Astrocyte (in vitro differentiated cells and primary cell): ENCODE data around the gene TBCB. TPM values are rescaled to one million over a fixed set of nuclear protein-coding genes. Genes with fewer than 3 reads are reported as not detected.

Experiments used
- DNase-seq: peaks from one replicate; pipeline ENCODE4 v3.0.0-alpha.2; 2010; ENCODE audit warnings: low read depth
- FAIRE-seq: peaks from 2 replicates; lab custom pipeline; 2011; peaks lifted over from hg19 to GRCh38; lab: Jason Lieb, UNC
- H2AFZ ChIP-seq: 2 replicates; pipeline ENCODE4 v1.6.0; 2012; ENCODE audit warnings: low read depth, low read length, inconsistent platforms
- H3K27ac ChIP-seq: 2 replicates; pipeline ENCODE4 v1.5.1; 2011; ENCODE audit warnings: low read depth, low read length, inconsistent platforms
- H3K27me3 ChIP-seq: 2 replicates; pipeline ENCODE4 v1.6.0; 2011; ENCODE audit warnings: low read length, inconsistent platforms; ENCODE audit not compliant: insufficient read depth
- H3K36me3 ChIP-seq: 2 replicates; pipeline ENCODE4 v1.5.1; 2011; ENCODE audit warnings: low read length, inconsistent platforms; ENCODE audit not compliant: insufficient read depth
- H3K4me1 ChIP-seq: 2 replicates; pipeline ENCODE4 v1.5.1; 2011; ENCODE audit warnings: low read length, inconsistent platforms; ENCODE audit not compliant: insufficient read depth
- H3K4me2 ChIP-seq: 2 replicates; pipeline ENCODE4 v1.6.0; 2012; ENCODE audit warnings: low read length, inconsistent platforms
- H3K4me3 ChIP-seq: 2 replicates; pipeline ENCODE4 v1.5.1; 2011; ENCODE audit warnings: low read depth, mild to moderate bottlenecking, low read length, inconsistent platforms; ENCODE audit not compliant: insufficient read depth
- H3K79me2 ChIP-seq: 2 replicates; pipeline ENCODE4 v1.6.0; 2012; ENCODE audit warnings: mild to moderate bottlenecking, low read length, inconsistent platforms; ENCODE audit not compliant: insufficient read depth
- H3K9ac ChIP-seq: 2 replicates; pipeline ENCODE4 v1.6.0; 2012; ENCODE audit warnings: mild to moderate bottlenecking, low read length, inconsistent platforms
- H3K9me3 ChIP-seq: 2 replicates; pipeline ENCODE4 v1.5.1; 2012; ENCODE audit warnings: low read depth, mild to moderate bottlenecking, low read length, inconsistent platforms; ENCODE audit not compliant: insufficient read depth
- H4K20me1 ChIP-seq: 2 replicates; pipeline ENCODE4 v1.6.0; 2012; ENCODE audit warnings: low read length, inconsistent platforms; ENCODE audit not compliant: insufficient read depth
- H3K27ac Mint-ChIP-seq: one replicate; pipeline ENCODE4 v1.8.0; 2021; ENCODE audit warnings: mild to moderate bottlenecking, mixed read lengths; ENCODE audit not compliant: unreplicated experiment
- H3K27me3 Mint-ChIP-seq: one replicate; pipeline ENCODE4 v1.8.0; 2021; ENCODE audit warnings: low read depth, mixed read lengths; ENCODE audit not compliant: unreplicated experiment
- H3K36me3 Mint-ChIP-seq: one replicate; pipeline ENCODE4 v1.8.0; 2021; ENCODE audit warnings: low read depth, mixed read lengths; ENCODE audit not compliant: unreplicated experiment
- H3K4me1 Mint-ChIP-seq: one replicate; pipeline ENCODE4 v1.8.0; 2021; ENCODE audit warnings: low read depth, mixed read lengths; ENCODE audit not compliant: unreplicated experiment
- H3K4me3 Mint-ChIP-seq: one replicate; pipeline ENCODE4 v1.8.0; 2021; ENCODE audit warnings: mild to moderate bottlenecking, moderate library complexity, mixed read lengths; ENCODE audit not compliant: unreplicated experiment
- H3K9me3 Mint-ChIP-seq: one replicate; pipeline ENCODE4 v1.8.0; 2021; ENCODE audit warnings: mild to moderate bottlenecking, mixed read lengths; ENCODE audit not compliant: unreplicated experiment
- EZH2 ChIP-seq: IDR thresholded peaks from 2 replicates; pipeline ENCODE4 v1.6.1; 2012; ENCODE audit warnings: mild to moderate bottlenecking, low read length, inconsistent platforms; ENCODE audit not compliant: insufficient read depth
- total RNA-seq: library from RNA; stranded (reverse); gene quantifications from 2 replicates; pipeline ENCODE4 v1.2.1, GENCODE V29; 2021
- TF ChIP-seq, protein P1 (sequence below): IDR thresholded peaks from 2 replicates; pipeline ENCODE4 v1.5.1; 2011; ENCODE audit warnings: low read depth, mild to moderate bottlenecking, inconsistent platforms, low read length, moderate library complexity; ENCODE audit not compliant: insufficient read depth

Gene TBCB
- total RNA-seq, 1 donor from 2014 or later = 244 TPM

DNA sequence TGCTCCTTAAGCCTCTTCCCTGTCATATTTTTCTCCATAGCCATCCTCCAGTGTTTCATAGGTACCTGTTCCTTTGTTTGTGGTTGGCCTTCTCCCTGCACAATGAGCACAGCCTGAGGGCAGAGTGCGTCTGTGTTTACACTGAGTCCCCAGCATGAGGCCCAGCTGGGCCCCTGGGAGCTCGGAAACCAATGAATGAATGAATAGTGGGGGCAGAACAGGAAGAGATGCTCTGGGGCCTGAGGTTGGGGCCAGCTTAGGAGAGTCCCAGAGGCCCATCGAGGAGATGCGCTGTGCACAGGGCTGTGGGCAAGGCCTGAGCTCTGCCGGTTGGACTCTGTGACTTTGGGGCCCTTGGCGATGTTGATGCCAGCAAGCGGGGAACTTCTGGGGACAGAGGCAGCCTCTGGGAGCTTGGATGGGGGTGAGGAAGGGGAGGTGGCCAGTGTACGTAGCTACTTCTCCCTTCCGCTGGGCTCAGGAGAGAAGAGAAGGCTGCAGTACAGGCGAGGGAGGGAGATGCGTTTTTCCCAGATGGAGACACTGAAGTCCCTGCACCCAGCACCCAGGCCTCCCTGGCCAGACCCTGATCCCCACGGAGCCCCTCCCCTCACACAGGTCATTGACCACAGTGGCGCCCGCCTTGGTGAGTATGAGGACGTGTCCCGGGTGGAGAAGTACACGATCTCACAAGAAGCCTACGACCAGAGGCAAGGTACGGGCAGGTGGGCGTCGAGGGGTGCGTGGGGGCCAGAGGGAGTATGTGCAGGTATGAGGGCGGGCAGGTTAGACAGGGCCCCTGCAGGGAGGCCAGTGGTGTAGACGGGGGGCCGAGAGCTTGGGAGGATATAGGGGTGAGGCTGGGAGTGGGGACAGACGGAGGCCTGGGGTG lies 5.1 kb downstream of the TBCB start:
- Mint-ChIP-seq H3K27ac (no peak overlapping the region), H3K4me3 (no peak overlapping the region), H3K9me3 (no peaks in the 10 kb centered on the region), H3K36me3 (peaks cover 20% of the 10 kb centered on the region), H3K27me3 (no peaks in the 10 kb centered on the region), H3K4me1 (peaks cover 8% of the 10 kb centered on the region)
- H3K9me3 ChIP-seq = no peaks in the 10 kb centered on the region
- no peaks in the 10 kb centered on the region for H3K27me3 ChIP-seq
- peaks cover 7% of the 10 kb centered on the region for H3K4me1 ChIP-seq
- DNase-seq (no peak), FAIRE-seq (no peak)
- no peak overlapping the region for H2AFZ ChIP-seq
- peaks cover 31% of the 10 kb centered on the region for H3K79me2 ChIP-seq
- H3K27ac ChIP-seq = no peak overlapping the region
- H4K20me1 ChIP-seq = peaks cover 31% of the 10 kb centered on the region
- H3K9ac ChIP-seq = no peak overlapping the region
- H3K4me3 ChIP-seq = no peak overlapping the region
- no peak overlapping the region for H3K4me2 ChIP-seq
- TF ChIP-seq, protein P1, sequence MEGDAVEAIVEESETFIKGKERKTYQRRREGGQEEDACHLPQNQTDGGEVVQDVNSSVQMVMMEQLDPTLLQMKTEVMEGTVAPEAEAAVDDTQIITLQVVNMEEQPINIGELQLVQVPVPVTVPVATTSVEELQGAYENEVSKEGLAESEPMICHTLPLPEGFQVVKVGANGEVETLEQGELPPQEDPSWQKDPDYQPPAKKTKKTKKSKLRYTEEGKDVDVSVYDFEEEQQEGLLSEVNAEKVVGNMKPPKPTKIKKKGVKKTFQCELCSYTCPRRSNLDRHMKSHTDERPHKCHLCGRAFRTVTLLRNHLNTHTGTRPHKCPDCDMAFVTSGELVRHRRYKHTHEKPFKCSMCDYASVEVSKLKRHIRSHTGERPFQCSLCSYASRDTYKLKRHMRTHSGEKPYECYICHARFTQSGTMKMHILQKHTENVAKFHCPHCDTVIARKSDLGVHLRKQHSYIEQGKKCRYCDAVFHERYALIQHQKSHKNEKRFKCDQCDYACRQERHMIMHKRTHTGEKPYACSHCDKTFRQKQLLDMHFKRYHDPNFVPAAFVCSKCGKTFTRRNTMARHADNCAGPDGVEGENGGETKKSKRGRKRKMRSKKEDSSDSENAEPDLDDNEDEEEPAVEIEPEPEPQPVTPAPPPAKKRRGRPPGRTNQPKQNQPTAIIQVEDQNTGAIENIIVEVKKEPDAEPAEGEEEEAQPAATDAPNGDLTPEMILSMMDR = no peak
- TF ChIP-seq EZH2 = no peak
- H3K36me3 ChIP-seq = peaks cover 19% of the 10 kb centered on the region

DNA sequence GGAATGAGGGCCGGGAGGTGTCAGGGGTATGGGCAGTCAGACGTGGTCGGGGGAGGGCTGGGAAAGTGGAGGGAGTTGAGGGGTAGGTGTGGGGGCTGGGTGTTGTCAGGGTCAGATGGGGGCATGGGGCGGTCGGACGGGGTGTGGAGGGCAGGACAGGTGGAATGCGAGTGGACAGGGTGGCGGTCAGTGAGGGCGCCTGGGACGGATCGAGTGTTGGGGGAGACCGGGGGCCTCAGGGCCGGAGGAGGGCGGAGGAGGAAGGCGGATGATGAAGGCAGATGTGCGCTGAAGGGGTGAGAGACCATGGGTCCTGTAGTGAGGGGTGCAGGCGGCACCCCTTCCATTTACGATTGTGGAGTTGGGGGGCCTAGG lies 5.7 kb downstream of the TBCB start:
- no peak for TF ChIP-seq EZH2
- TF ChIP-seq, protein P1 = no peak
- DNase-seq = no peak
- no peak for FAIRE-seq
- Histone ChIP-seq H3K79me2 (peaks cover 28% of the 10 kb centered on the region), H3K27ac (no peak overlapping the region), H3K9ac (no peak overlapping the region), H3K27me3 (no peaks in the 10 kb centered on the region), H3K4me2 (no peak overlapping the region), H3K4me3 (no peak overlapping the region), H3K4me1 (peaks cover 5% of the 10 kb centered on the region), H4K20me1 (peaks cover 31% of the 10 kb centered on the region), H2AFZ (no peak overlapping the region), H3K9me3 (no peaks in the 10 kb centered on the region), H3K36me3 (peaks cover 21% of the 10 kb centered on the region)
- peaks cover 24% of the 10 kb centered on the region for H3K36me3 Mint-ChIP-seq
- H3K4me3 Mint-ChIP-seq = no peak overlapping the region
- H3K4me1 Mint-ChIP-seq = peaks cover 7% of the 10 kb centered on the region
- no peaks in the 10 kb centered on the region for H3K27me3 Mint-ChIP-seq
- H3K9me3 Mint-ChIP-seq = no peaks in the 10 kb centered on the region
- no peak overlapping the region for H3K27ac Mint-ChIP-seq
